K562 (cell line): ENCODE data around the gene MAN2A1. TPM values are rescaled to one million over a fixed set of nuclear protein-coding genes. Genes with fewer than 3 reads are reported as not detected.

Experiments used
- ARHGAP35 ChIP-seq: fragments of 450-650 bp; IDR thresholded peaks from 2 replicates; pipeline ENCODE4 v1.6.1; 2018; ENCODE audit not compliant: partially characterized antibody
- ARID1B ChIP-seq: fragments of 450-650 bp; IDR thresholded peaks from 2 replicates; pipeline ENCODE4 v1.6.1; 2016; ENCODE audit warnings: antibody characterized with exemption, mild to moderate bottlenecking, inconsistent platforms
- BDP1 ChIP-seq: IDR thresholded peaks from 3 replicates; pipeline ENCODE4 v1.6.1; 2011; ENCODE audit not compliant: insufficient read length, insufficient read depth
- BRD9 ChIP-seq: fragments of 450-650 bp; IDR thresholded peaks from 2 replicates; pipeline ENCODE4 v1.6.1; 2018; ENCODE audit warnings: low read depth; ENCODE audit not compliant: partially characterized antibody
- CBX8 ChIP-seq: fragments of 200-600 bp; sonication (generic); IDR thresholded peaks from 2 replicates; pipeline ENCODE4 v1.6.1; 2012; ENCODE audit warnings: borderline replicate concordance, mixed run types, low read depth, mild to moderate bottlenecking, moderate library complexity, mixed read lengths, low read length, control low read depth, inconsistent platforms; ENCODE audit not compliant: poor library complexity, severe bottlenecking; ENCODE audit errors: extremely low read depth
- EP400 ChIP-seq: fragments of 450-650 bp; IDR thresholded peaks from 2 replicates; pipeline ENCODE4 v1.6.1; 2017; ENCODE audit warnings: antibody characterized with exemption, mild to moderate bottlenecking, moderate library complexity
- ESRRA ChIP-seq: fragments of 450-650 bp; IDR thresholded peaks from 2 replicates; pipeline ENCODE4 v1.6.1; 2014; ENCODE audit warnings: low read depth, mild to moderate bottlenecking, moderate library complexity, borderline replicate concordance
- ETV5 ChIP-seq: sonication (generic); formaldehyde crosslinking; IDR thresholded peaks from 2 replicates; pipeline ENCODE4 v1.4.0; 2020; ENCODE audit warnings: low read depth, mild to moderate bottlenecking, missing genetic modification reagents
- GTF2A2 ChIP-seq: IDR thresholded peaks from 2 replicates; pipeline ENCODE4 v1.6.1; 2016; ENCODE audit warnings: mild to moderate bottlenecking, missing genetic modification characterization, missing compliant biosample characterization
- HDAC1 ChIP-seq, 2 experiments: fragments of 450-650 bp; IDR thresholded peaks; 2 replicates each; pipeline ENCODE4 v1.6.1; 2016 to 2017; ENCODE audit warnings: inconsistent platforms in 1 of 2, mild to moderate bottlenecking in 1 of 2, moderate library complexity in 1 of 2
- HNRNPLL ChIP-seq: fragments of 200-400 bp; formaldehyde crosslinking; IDR thresholded peaks from 2 replicates; pipeline ENCODE4 v1.6.1; 2017; ENCODE audit warnings: low read length, low read depth, mild to moderate bottlenecking; ENCODE audit not compliant: poor library complexity, severe bottlenecking
- JUND ChIP-seq, 2 experiments: IDR thresholded peaks; 2 replicates in 1 of 2; 3 replicates in 1 of 2; pipeline ENCODE4 v1.6.1; 2011; ENCODE audit warnings: borderline replicate concordance in 2 of 2, low read depth in 2 of 2, low read length in 2 of 2, improper control_type of control experiment in 1 of 2, missing biosample characterization in 1 of 2, missing genetic modification characterization in 1 of 2, missing genetic modification reagents in 1 of 2
- MAFK ChIP-seq: IDR thresholded peaks from 2 replicates; pipeline ENCODE4 v1.6.1; 2011; ENCODE audit warnings: low read length, improper control_type of control experiment
- MAX ChIP-seq: sonication (generic); formaldehyde crosslinking; IDR thresholded peaks from 2 replicates; pipeline ENCODE4 v1.9.0; 2022; ENCODE audit warnings: mild to moderate bottlenecking, missing genetic modification reagents
- NCOA6 ChIP-seq: fragments of 450-650 bp; IDR thresholded peaks from 2 replicates; pipeline ENCODE4 v1.6.1; 2017; ENCODE audit warnings: mild to moderate bottlenecking
- NFRKB ChIP-seq: fragments of 450-650 bp; IDR thresholded peaks from 2 replicates; pipeline ENCODE4 v1.6.1; 2016; ENCODE audit warnings: low read depth
- SAP30 ChIP-seq: fragments of 200-600 bp; sonication (generic); IDR thresholded peaks from 2 replicates; pipeline ENCODE4 v1.6.1; 2012; ENCODE audit warnings: borderline replicate concordance, low read depth, mild to moderate bottlenecking, moderate library complexity, low read length, control low read depth, inconsistent platforms; ENCODE audit not compliant: insufficient read depth, poor library complexity, severe bottlenecking
- SLC30A9 ChIP-seq: fragments of 250-450 bp; sonication (Bioruptor Pico); IDR thresholded peaks from 2 replicates; pipeline ENCODE4 v1.8.0; 2022; ENCODE audit warnings: mild to moderate bottlenecking, moderate library complexity
- SMARCE1 ChIP-seq: fragments of 450-650 bp; IDR thresholded peaks from 2 replicates; pipeline ENCODE4 v1.7.1; 2016; ENCODE audit warnings: mild to moderate bottlenecking
- TAF9B ChIP-seq: fragments of 450-650 bp; IDR thresholded peaks from 2 replicates; pipeline ENCODE4 v1.6.1; 2018; ENCODE audit warnings: mild to moderate bottlenecking; ENCODE audit not compliant: partially characterized antibody
- TRIM24 ChIP-seq, 2 experiments: fragments of 450-650 bp; IDR thresholded peaks; 2 replicates each; pipeline ENCODE4 v1.6.1; 2016
- ZBTB33 ChIP-seq: sonication (generic); formaldehyde crosslinking; IDR thresholded peaks from 2 replicates; pipeline ENCODE4 v1.8.1; 2023; ENCODE audit warnings: mild to moderate bottlenecking, missing genetic modification reagents
- ZFPM2 ChIP-seq: fragments of 250-450 bp; sonication (Bioruptor Pico); IDR thresholded peaks from 2 replicates; pipeline ENCODE4 v1.5.1; 2022; ENCODE audit warnings: mild to moderate bottlenecking
- ZNF143 ChIP-seq: sonication (generic); formaldehyde crosslinking; IDR thresholded peaks from 2 replicates; pipeline ENCODE4 v1.9.0; 2022; ENCODE audit warnings: mild to moderate bottlenecking, missing genetic modification reagents
- ZNF277 ChIP-seq: fragments of 250-450 bp; sonication (Bioruptor Pico); IDR thresholded peaks from 2 replicates; pipeline ENCODE4 v1.8.0; 2022; ENCODE audit warnings: inconsistent platforms, mild to moderate bottlenecking, moderate library complexity, borderline replicate concordance
- ZNF589 ChIP-seq: fragments of 200-800 bp; sonication (Bioruptor generic); IDR thresholded peaks from 2 replicates; pipeline ENCODE4 v1.6.1; 2016; ENCODE audit warnings: low read depth, missing genetic modification characterization, missing compliant biosample characterization
- ZNF79 ChIP-seq: fragments of 250-450 bp; sonication (Bioruptor Pico); IDR thresholded peaks from 2 replicates; pipeline ENCODE4 v1.4.0; 2020; ENCODE audit warnings: low read depth, mild to moderate bottlenecking, moderate library complexity
- polyA plus RNA-seq, 8 experiments: library from polyadenylated mRNA; depleted of rRNA in 4 of 8; stranded (reverse) in 5 of 8; unstranded in 3 of 8; fragments of >200 nt; fragmentation: Nextera tagmentation in 2 of 8; fragmentation: Illumina TruSeq in 1 of 8; extraction: Ambion mirVana in 2 of 8; extraction: Trizol in 1 of 8; gene quantifications; 2 replicates each; pipeline versions ENCODE4 v1.2.1 to v1.2.3, GENCODE V29; 2011 to 2014; ENCODE audit warnings: inconsistent platforms in 1 of 8, missing spikeins in 1 of 8
- total RNA-seq, 7 experiments: library from RNA; depleted of rRNA in 6 of 7; stranded (reverse); fragments of >200 nt in 6 of 7; fragmentation: Illumina TruSeq in 2 of 7; extraction: Trizol in 2 of 7; gene quantifications; 2 replicates each; pipeline versions ENCODE4 v1.2.1 to v1.2.3, GENCODE V29; 2011 to 2021; ENCODE audit warnings: low replicate concordance in 1 of 7

MAN2A1 gene
- total and polyA plus RNA-seq, 9 of the 15 experiments (the other 6 are each of a cell fraction or from before 2014, with no cell fraction given), result 5.2 to 32.0 (median 19.8) TPM

- TF ChIP-seq MAX, result peak; percentile 51; the same call in 1 of the 2 replicates
- peak; percentile 49; the same call in 1 of the 2 replicates for TF ChIP-seq EP400
- no peak for TF ChIP-seq MAFK
- TF ChIP-seq TAF9B, result peak; percentile 42
- no peak for TF ChIP-seq ESRRA
- TF ChIP-seq SMARCE1, result peak; percentile 61; the same call in 1 of the 2 replicates
- no peak for TF ChIP-seq ZNF277 (CRISPR knock-in tag)
- TF ChIP-seq GTF2A2 (tag), result no peak
- peak; percentile 83; the same call in 1 of the 2 replicates for TF ChIP-seq ETV5
- no peak for TF ChIP-seq ZBTB33
- TF ChIP-seq ZNF79, result no peak
- TF ChIP-seq NCOA6, result no peak
- 0 out of 4 replicates have a peak, but pooled peaks of 1 of the 2 experiments have one; percentile 32 for TF ChIP-seq TRIM24 (IDR thresholded peaks at IDR 0.05)
- no peak for TF ChIP-seq HNRNPLL
- TF ChIP-seq BDP1, result no peak
- TF ChIP-seq HDAC1 (IDR thresholded peaks at IDR 0.05), result peak in 1 of 2 experiments; percentile 62; a peak in 2 of 4 replicates
- TF ChIP-seq CBX8, result no peak
- no peak for TF ChIP-seq SAP30
- no peak for TF ChIP-seq BRD9
- TF ChIP-seq ZFPM2 (CRISPR knock-in tag), result no peak
- no peak for TF ChIP-seq SLC30A9 (CRISPR knock-in tag)
- no peak for TF ChIP-seq ZNF589 (CRISPR knock-in tag)
- TF ChIP-seq NFRKB, result no peak
- TF ChIP-seq ZNF143 (CRISPR knock-in tag), result no peak
- peak; percentile 53; the same call in 1 of the 2 replicates for TF ChIP-seq JUND (IDR thresholded peaks at IDR 0.05; ENCODE audit: borderline replicate concordance, low read depth, low read length)
- no peak for TF ChIP-seq JUND (tag; IDR thresholded peaks at IDR 0.05; ENCODE audit: borderline replicate concordance, low read depth, low read length)
- peak; percentile 26 for TF ChIP-seq ARID1B
- no peak for TF ChIP-seq ARHGAP35
These were observed 54.1 kb downstream of the MAN2A1 start (continued) for GRCh38 chr5:109743770-109744212.
